PC-9 (cell line): ENCODE data around the gene HINT1.

Source experiments
- CTCF ChIP-seq: fragments of 200-600 bp; sonication (generic); conservative IDR thresholded peaks from 2 replicates; pipeline ENCODE4 v1.6.1; 2017; ENCODE audit warnings: mixed run types, antibody characterized with exemption, mild to moderate bottlenecking, moderate library complexity
- EZH2 ChIP-seq: fragments of 200-600 bp; sonication (generic); IDR thresholded peaks from 2 replicates; pipeline ENCODE4 v1.8.0; 2017; ENCODE audit warnings: antibody characterized with exemption, low read depth

GRCh38 chr5:131151216-131151615, 13.8 kb downstream of the HINT1 start:
- no peak for TF ChIP-seq CTCF
- no peak for TF ChIP-seq EZH2
